ENCODE data around the gene ZNF574.
A peak's percentile ranks its signal among the peaks of the same experiment; 100 is the strongest.
"Not testable (repeated sequence)": the region's sequence is repeated elsewhere in the genome, so short reads cannot be mapped to it uniquely, and the experiment has no call there.

The ZNF574 gene, protein sequence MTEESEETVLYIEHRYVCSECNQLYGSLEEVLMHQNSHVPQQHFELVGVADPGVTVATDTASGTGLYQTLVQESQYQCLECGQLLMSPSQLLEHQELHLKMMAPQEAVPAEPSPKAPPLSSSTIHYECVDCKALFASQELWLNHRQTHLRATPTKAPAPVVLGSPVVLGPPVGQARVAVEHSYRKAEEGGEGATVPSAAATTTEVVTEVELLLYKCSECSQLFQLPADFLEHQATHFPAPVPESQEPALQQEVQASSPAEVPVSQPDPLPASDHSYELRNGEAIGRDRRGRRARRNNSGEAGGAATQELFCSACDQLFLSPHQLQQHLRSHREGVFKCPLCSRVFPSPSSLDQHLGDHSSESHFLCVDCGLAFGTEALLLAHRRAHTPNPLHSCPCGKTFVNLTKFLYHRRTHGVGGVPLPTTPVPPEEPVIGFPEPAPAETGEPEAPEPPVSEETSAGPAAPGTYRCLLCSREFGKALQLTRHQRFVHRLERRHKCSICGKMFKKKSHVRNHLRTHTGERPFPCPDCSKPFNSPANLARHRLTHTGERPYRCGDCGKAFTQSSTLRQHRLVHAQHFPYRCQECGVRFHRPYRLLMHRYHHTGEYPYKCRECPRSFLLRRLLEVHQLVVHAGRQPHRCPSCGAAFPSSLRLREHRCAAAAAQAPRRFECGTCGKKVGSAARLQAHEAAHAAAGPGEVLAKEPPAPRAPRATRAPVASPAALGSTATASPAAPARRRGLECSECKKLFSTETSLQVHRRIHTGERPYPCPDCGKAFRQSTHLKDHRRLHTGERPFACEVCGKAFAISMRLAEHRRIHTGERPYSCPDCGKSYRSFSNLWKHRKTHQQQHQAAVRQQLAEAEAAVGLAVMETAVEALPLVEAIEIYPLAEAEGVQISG

DNA sequence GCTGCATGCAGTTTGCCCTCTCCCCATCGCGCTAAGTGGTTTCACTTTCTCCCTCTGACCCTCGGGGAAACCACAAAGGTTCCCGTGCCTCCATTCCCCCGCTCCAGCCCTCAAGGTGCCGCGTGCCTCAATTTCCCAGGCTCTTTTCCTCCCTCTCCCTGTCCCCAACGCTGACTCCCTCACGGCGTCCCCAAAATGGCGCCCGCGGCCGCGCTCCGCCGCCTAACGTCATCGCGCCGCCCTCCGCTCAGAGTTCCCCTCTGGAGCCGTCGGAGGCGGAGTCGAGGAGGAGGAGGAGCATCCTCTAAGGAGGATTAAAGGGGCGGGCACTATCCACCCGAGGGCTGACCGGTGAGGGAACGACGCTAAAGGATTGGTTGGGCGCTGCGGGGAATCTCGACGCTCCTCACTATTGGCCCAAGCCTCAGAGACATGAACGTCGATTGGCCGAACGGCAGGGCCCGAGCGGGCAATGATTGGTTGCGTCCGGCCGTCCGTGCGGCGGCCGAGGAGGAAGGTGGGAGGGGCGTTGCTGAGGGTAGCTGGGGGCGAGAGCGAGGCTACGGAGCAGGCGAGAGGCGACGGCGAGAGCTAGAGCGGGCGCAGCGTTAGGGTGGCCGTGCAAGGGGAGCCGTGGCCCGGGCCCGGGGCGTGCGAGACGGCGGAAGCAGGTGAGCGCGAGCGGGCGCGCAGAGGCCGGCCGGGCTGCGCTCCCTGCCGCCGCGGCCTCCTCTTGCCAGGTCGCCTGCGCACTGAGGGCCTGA is at the start of gene ZNF574:
Gene ZNF574 (plus strand): TSS at position 551 of the 764 bp plus-strand sequence. CDS start 2,441 bp downstream, outside the sequence.
- peak; percentile 99 for DNase-seq

DNA sequence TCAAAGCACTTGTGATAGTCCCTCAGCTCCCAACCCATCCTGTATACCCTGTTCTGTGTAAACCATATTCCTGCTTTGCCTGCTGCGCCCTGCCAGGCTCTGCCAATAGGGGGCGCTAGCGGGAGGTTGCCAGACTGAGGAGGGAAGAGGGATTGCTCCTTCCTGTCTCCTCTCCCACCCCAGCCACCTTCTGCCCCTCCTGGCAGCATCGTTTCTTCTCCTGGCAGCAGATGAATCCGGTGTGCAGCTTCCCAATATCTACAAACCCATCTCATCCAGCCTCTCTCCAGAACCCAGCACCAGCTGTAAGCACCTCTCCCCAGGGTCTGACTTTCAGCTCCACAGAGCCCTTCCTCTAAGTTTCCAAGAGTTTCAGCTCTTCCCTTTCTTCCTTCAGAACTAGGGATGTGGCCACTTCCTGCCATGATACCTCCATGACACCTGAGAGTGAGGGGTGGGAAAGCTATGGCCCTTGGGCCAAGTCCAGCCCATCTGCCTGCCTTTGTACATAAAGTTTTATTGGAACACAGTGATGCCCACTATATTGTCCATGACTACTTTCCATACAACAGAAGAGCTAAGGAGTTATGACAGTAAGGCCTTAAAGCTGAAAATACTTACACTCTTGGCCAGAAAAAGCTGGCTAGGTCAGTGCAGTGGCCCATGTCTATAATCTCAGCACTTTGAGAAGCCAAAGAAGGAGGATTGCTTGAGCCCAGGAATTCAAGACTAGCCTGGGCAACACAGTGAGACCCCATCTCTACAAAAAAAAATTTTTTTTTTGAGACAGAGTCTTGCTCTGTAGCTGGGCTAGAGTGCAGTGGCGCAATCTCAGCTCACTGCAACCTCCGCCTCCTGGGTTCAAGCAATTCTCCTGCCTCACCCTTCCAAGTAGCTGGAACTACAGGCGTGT is 47.4 kb upstream of the ZNF574 start:
- DNase-seq, result peak; percentile 48

DNA sequence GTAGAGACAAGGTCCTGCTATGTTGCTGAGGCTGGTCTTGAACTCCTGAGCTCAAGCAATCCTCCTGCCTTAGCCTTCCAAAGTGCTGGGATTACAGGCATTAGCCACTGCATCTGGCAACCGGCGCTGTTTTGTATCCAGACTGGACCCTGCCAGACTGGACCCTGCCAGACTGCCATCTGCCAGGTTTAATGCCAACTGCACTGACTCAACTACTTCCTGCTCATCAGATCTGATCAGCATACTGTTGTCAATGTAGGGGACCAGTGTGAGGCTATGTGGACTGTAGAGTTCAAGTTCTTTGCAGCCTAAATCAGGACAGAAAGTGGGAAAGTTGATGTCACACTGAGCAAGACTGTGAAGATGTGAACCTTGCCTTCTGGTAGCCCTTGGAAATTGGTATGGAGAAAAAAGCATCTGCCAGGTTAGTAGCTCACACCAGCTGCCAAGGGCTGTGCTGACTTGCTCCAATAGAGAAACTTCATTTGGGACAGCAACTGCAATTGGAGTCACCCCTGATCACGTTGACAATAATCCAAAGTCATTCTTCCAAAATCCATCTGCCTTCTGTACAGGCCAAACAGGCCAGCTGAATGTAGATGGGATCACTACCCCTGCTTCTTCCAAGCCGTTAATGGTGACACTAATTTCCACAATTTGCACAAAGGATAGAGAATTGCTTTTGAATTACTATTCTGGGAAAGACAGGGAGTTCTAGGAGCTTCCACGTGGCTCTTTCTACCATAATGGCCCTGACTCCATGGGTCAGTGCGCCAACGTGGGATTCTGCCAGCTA is 45.1 kb upstream of the ZNF574 start:
- no peak for DNase-seq

DNA sequence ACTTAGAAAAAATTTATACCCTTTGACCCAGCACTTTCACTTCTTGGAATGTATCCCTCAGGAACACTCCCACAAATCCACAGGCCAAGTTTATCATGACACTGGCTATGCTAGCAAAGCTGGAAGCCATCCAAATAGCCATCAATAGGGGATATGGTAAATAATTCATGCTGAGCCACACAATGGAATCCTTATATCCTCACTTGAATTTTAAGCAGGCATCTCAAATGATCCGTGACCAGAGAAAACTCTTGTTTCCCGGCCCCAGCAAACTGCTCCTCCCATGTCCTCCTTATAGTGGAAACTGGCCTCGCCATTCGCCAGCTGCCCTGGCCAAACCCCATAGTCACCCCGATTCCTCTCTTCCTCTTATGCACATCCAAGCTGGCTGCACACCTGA is 43.5 kb upstream of the ZNF574 start:
- no peak for DNase-seq

DNA sequence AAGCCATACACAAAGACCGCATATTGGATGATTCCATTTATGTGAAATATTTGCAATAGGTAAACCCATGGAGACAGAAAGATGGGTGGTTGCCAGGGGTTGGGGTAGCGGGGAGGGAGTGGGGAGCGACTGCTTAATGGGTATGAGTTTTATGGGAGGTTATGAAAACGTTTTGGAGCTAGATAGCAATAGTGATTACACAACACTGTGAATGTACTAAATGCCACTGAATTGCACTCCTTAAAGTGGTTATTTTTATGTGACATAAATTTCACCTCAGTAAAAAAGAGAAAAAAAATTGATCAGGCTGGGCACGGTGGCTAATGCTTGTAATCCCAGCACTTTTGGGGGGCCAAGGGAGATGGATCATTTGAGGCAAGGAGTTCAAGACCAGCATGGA is 42.6 kb upstream of the ZNF574 start:
- DNase-seq, result no peak

DNA sequence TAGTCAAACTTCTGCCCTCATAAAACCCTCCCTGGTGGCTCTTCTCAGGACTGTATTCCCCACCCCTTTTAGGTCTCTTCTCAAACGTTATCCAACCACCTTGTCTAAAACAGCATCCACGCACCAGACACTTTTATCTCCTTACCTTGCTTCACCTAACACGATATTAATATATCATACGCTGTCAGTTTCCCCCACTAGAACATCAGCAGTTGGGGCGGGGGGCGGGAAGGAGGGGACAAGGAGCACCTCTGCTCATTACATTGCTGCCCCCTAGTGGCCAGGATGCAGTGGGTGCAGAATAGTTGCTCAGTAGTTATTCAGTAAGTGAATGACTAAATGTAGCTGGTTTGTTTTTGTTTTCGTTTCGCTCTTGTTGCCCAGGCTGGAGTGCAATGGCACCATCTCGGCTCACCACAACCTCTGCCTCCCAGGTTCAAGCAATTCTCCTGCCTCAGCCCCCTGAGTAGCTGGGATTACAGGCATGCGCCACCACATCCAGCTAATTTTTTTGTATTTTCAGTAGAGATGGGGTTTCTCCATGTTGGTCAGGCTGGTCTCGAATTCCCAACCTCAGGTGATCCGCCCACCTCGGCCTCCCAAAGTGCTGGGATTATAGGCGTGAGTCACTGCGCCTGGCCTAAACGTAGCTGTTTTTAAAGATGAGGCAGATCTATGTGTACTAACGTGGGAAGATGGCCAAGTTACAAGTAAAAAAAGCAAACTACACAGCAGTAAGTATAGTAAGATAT is 41.1 kb upstream of the ZNF574 start:
- DNase-seq, result peak; percentile 74

DNA sequence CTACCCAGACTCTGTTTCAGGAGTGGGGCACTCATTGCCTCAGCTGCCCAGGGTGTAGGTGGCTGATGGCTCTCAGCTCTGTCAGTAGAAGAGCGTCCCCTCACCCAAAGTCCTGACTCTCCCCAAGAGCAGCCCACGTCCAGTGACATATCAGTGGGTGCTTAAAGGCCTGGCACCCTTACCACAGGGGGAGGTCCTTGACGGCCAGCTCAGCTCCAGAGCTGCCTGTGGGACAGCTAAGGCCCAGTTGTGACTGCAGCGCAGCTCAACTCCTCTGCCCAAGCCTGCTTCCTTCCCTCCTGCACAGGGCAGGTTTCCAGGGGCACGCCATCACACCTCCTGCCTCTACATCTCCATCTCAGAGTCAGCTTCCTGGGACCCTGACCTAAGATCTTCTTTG is 38.3 kb upstream of the ZNF574 start:
- DNase-seq, result no peak

DNA sequence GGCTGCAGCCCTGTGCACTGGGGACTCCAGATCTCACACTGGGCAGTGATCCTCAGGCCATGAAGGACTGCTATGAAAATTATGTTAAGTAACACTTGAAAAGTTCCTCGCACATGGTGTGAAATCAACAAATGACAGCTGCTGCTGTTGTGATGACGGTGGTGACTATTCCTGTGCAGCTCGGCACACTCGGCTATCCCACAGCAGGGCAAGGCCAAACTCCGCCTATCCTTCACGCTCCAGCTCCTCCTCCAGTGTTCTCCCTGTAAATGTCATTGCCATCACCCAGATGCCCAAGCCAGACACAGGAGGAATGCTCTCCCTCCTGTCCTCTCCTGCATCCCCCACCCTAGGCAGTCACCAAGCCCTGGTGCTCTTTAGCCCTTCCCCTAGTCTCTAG is 37.3 kb upstream of the ZNF574 start:
- DNase-seq, result no peak

DNA sequence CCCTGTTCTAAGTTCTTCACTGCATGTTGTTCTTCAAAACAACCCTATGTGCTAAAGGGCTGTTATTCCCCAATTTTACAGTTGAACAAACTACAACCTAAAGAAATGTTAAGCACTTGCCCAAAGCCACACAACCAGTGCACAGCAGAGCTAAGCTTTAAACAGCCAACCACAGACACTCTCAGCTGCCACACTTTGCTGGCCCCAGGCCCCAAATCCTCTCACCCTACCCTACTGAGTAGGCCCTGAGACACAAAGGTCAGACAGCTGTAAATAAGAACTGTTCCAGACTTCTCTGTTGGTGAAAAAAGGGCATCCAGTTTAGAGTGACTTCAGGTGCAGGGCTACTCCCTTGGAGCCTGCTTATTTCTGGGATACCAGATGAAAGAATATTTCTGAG is 35.9 kb upstream of the ZNF574 start:
- no peak for DNase-seq

DNA sequence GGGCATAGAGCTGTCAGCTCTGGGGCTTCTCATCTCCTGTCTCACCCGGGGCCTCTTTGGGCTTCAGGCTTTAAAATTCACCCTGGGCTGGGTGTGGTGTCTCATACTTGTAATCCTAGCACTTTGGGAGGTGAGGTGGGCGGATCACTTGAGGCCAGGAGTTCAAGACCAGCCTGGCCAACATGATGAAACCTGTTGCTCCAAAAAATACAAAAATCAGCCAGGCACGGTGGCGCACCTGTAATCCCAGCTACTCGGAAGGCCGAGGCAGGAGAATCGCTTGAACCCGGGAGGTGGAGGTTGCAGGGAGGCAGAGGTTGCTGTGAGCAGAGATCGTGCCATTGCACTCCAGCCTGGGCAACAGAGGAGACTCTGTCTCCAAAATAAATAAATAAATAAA is 35.5 kb upstream of the ZNF574 start:
- not testable (repeated sequence) for DNase-seq

DNA sequence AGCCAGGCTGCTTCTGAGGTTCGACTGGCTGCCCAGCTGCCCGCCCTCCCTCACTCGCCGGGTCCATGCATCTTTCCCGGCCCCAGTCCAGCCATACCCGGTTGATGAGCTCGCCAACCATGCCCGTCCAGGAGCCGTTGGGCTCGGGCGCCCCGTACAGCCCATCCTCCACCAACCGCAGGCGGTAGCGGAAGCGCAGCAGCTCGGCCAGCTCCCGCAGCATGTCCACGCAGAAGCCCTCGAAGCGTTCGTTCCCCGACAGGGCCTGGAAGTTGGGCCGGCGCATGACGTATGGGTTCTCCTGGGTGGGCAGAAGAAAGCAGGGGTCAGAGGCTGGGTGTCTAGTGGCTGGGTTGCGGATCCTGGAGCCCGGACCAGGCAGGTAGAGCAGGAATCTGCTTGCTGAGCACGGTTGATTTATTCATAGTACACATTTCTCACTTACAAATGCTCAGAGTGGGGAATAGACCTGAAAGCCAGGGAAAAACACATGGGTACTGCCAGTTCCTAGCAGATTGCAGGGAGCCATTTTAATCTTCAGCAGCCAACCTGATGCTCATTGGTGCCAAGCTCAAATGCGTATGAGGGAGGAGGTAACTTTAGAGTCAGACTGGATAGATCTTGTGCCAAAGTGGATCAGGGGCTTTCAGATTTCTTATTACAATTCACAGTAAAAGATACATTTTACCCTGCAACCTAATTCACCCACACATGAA is 33.4 kb upstream of the ZNF574 start:
- no peak for DNase-seq

DNA sequence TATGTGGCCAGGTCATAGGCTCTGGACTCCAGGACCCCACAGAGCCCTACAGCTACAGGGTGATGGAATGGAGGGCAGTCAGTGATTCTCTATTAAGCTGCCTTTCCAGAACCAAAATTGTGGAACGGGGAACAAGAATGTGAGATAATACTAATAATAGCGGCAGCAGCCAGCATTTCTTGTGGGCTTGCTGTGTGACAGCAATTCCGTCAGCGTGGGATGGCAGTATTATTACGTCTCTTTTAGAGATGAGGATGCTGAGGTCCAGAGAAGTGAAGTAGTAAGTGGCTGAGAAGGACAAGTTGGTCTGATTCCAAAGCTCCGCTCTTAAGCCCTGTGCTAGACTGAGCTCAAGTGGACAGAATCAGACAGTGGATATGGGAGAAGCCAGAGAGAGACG is 30.4 kb upstream of the ZNF574 start:
- no peak for DNase-seq

DNA sequence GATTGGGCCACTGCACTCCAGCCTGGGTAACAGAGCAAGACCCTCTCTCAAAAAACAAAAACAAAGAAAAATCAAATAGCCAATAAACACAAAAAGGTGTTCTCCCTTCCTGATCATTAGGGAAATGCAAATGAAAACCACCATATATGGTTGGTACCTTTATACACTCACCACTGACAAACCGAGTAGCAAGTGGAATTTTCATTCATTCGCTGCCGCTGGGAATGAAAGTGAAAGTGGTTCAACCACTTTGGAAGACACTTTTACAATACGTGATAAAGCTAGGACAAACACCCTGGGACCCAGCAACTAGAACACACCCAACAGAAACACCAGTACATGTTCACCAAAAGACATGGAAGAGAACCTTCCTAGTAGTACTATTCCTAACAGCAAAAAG is 27.0 kb upstream of the ZNF574 start:
- no peak for DNase-seq

DNA sequence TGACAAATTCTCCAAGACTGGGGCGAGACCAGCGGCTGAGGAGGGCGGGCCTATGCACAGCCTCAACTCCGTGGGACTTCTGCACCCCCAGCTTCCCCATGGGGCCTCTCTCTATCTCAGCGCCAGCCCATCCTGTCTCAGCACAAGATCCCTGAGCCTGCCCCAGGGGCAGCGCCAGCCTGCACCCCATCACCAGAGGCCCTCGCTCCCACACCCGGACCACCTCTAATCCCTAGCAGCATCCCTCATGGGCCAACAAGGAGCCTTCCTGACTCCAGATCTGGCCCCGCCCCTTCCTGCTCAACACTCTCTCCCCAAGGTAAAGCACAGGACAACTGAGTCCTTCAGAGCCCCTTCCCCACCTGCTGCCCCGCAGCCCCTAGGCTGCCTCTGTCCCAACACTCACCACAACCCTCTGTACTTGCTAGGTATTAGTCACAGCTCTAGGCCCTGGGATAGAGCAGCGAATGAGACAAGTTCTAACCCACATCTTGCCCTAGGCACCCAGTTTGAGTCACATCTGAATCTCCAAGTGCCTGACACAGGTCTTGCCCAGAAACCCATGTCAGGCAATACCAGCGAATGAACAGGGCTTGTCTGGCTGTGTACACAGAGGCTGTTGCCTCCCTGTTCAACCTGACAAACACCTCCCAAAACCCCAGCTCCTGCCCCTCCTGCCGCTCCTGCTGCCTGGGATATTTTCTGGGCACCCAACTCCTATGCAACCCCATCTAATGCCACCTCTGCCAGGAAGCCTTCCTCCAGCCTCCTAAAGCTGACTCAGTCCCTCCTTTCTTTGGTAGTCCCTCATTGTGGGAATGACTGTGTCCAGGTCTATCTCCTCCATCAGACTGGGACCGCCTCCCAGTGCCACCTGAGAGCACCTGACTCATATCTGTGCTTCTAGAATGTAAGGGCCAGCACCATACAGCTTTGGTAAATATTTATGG is 24.5 kb upstream of the ZNF574 start:
- peak; percentile 43 for DNase-seq

DNA sequence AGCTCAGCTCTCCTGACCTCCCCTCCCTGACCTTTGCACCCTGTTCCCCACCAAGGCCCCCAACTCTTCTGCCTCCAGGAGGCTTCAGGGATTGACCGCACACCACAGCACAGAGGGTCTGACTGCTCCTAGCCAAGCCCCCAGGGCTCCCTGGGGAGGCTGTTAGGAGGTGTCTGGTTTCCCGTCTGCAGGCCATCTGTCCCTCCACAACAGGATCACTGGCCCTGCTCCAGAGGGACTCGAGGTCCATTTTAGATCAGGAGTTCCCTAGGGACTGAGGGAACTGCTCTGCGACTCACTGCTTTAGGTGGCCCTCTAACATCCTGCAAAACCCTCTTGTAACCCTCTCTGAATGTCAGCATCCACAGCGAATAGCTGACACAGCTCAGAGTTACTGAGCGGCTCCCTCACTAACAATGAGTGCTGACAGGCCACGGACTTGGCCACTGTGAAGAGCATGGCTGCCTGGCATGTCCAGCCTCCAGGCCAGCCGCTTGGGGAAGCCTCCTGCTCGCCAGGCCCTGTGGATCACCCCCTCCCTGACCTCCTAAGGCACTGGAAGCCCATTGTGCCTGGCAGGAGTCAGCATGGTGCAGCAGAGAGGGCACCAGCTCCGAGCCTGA is 23.6 kb upstream of the ZNF574 start:
- DNase-seq, result no peak

DNA sequence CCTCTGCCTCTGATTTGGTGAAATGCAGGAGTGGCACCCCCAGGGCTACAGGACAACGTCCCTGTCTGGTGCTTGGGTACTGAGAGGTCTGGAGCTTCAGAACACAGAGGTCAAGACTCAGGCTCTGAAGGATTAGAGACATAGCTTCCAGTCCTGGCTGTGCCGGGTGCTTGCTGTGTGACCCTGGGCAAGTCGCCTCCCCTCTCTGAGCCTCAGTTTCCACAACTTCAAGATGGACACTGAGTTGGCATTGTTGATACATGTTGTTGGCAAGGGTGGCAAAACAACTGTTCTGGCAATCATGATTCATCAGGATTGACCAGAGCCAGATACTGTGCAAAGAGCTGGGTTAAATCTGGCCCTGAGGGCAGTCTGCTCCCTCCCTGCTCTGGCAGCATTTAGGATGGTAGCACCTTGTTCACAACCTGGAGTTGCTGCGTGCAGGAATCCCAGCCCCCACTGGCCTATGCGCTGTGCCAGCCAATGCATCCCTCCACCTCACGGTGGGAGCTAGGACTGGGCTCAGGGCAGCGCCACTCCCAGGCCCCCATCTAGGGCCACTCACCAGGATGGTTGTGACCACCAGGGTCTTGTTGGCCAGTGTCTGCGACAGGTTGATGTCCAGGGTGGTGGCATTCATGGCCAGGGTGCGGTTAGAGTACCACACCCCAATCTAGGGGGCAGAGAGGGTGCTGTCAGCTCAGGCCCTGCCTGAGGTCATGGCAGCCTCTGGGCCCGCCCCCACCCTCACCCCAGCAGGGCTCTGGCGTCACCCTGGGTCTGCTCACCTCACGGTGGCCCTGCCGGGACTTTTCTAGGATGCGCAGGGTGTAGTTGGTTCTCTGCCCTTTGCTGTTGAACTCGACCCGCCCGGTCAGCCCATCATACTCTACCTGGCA is 22.7 kb upstream of the ZNF574 start:
- no peak for DNase-seq

DNA sequence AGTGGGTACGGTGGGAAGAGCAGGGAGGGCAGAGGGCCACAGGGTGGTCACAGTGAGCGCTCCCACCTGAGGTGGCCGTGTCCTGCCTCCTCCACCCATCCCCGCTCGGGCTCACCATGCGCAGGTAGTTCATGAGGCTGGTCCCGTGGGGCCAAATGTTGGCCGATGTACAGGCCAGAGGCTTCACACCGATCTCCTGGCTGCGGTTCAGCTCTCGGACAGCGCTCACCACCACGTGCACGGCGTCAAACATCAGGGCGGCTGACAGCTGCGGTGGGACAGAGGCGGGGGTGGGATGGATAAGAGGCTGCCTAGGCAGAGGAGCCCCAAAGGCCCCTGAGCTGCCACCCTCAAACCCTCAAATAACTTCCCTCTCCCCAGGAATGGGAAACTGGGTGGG is 21.8 kb upstream of the ZNF574 start:
- DNase-seq, result no peak

All from stimulated activated CD4-positive, alpha-beta T cell treated with anti-CD3 and anti-CD28 coated beads, Interleukin-15, amount 100 ng/mL, for 24 hours (primary cell).